PC-3 (cell line): ENCODE results near the gene GBP3. TPM values are rescaled to one million over a fixed set of nuclear protein-coding genes. Genes with fewer than 3 reads are reported as not detected.
"Not testable (repeated sequence)": the region's sequence is repeated elsewhere in the genome, so short reads cannot be mapped to it uniquely, and the experiment has no call there.

Experiments
- ATAC-seq: fragments of 200-7000 bp; cut with Tn5 transposase; 2 replicates; pipeline ENCODE4 v1.9.1; 2020; ENCODE audit warnings: mild to moderate bottlenecking, moderate library complexity
- BruUV-seq: library from RNA; stranded (reverse); fragments of 400-500 nt; replicated peaks from 2 replicates; lab custom pipeline; 2021; lab: Mats Ljungman, UMichigan
- CTCF ChIA-PET: fragments of 300-600 bp; sonication (Branson Sonifier 250); formaldehyde crosslinking; loops from one replicate; lab custom pipeline; 2022; ENCODE audit warnings: antibody characterized with exemption; lab: Charles Lee
- POLR2A ChIA-PET: fragments of 300-600 bp; sonication (Branson Sonifier 250); formaldehyde crosslinking; loops from one replicate; lab custom pipeline; 2022; ENCODE audit warnings: antibody characterized with exemption; ENCODE audit not compliant: unreplicated experiment; lab: Charles Lee
- DNase-seq: peaks from one replicate; pipeline ENCODE4 v3.0.0-alpha.2; 2015
- H2AFZ ChIP-seq: fragments of 300-600 bp; sonication (generic); 2 replicates; pipeline ENCODE4 v1.6.0; 2016; ENCODE audit warnings: antibody characterized with exemption, low read length
- H3F3A ChIP-seq: fragments of 300-600 bp; sonication (generic); one replicate; pipeline ENCODE4 v1.6.0; 2017; ENCODE audit warnings: antibody characterized with exemption, low read length, control low read depth, mild to moderate bottlenecking; ENCODE audit not compliant: unreplicated experiment
- H3K27ac ChIP-seq: fragments of 300-600 bp; sonication (generic); 2 replicates; pipeline ENCODE4 v1.5.1; 2016; ENCODE audit warnings: mild to moderate bottlenecking, low read length
- H3K27me3 ChIP-seq: fragments of 300-600 bp; sonication (generic); 2 replicates; pipeline ENCODE4 v1.6.1; 2016; ENCODE audit warnings: low read length, mixed read lengths
- H3K36me3 ChIP-seq: fragments of 300-600 bp; sonication (generic); 2 replicates; pipeline ENCODE4 v1.6.1; 2016; ENCODE audit warnings: low read depth, mixed run types, low read length, mixed read lengths
- H3K4me1 ChIP-seq: fragments of 300-600 bp; sonication (generic); 2 replicates; pipeline ENCODE4 v1.5.1; 2016; ENCODE audit warnings: low read length; ENCODE audit not compliant: insufficient read depth
- H3K4me2 ChIP-seq: fragments of 300-600 bp; sonication (generic); 2 replicates; pipeline ENCODE4 v1.6.0; 2016; ENCODE audit warnings: low read length
- H3K4me3 ChIP-seq: fragments of 300-600 bp; sonication (generic); 2 replicates; pipeline ENCODE4 v1.5.1; 2016; ENCODE audit warnings: mild to moderate bottlenecking, low read length, mixed read lengths
- H3K79me2 ChIP-seq: fragments of 300-600 bp; sonication (generic); 2 replicates; pipeline ENCODE4 v1.6.1; 2017; ENCODE audit warnings: low read length, mixed read lengths
- H3K9ac ChIP-seq: fragments of 300-600 bp; sonication (generic); 2 replicates; pipeline ENCODE4 v1.6.0; 2016; ENCODE audit warnings: mild to moderate bottlenecking, low read length
- H3K9me2 ChIP-seq: fragments of 300-600 bp; sonication (generic); replicated peaks from 2 replicates; pipeline ENCODE4 v1.6.1; 2016; ENCODE audit warnings: mixed run types, low read length, mixed read lengths
- H3K9me3 ChIP-seq: fragments of 300-600 bp; sonication (generic); 2 replicates; pipeline ENCODE4 v1.6.1; 2016; ENCODE audit warnings: low read length, mixed read lengths
- H4K20me1 ChIP-seq: fragments of 300-600 bp; sonication (generic); 2 replicates; pipeline ENCODE4 v1.6.1; 2016; ENCODE audit warnings: low read length, mixed read lengths
- EZH2 ChIP-seq: fragments of 300-600 bp; sonication (generic); IDR thresholded peaks from one replicate; pipeline ENCODE4 v1.6.1; 2017; ENCODE audit warnings: antibody characterized with exemption, mild to moderate bottlenecking, low read length; ENCODE audit not compliant: unreplicated experiment
- EZH2phosphoT487 ChIP-seq: fragments of 300-600 bp; sonication (generic); IDR thresholded peaks from 2 replicates; pipeline ENCODE4 v1.6.1; 2018; ENCODE audit warnings: mild to moderate bottlenecking, antibody characterized with exemption, low read length, borderline replicate concordance
- intact Hi-C: fragments of 100-400 bp; cut with micrococcal nuclease; formaldehyde crosslinking; loops from 2 replicates; pipeline ENCODE4 v1.9.0; 2023
- total RNA-seq: library from RNA; depleted of rRNA; stranded (reverse); fragments of >200 nt; gene quantifications from 2 replicates; pipeline ENCODE4 v1.2.3, GENCODE V29; 2014
- TF ChIP-seq, protein P1 (sequence below): fragments of 300-600 bp; sonication (generic); conservative IDR thresholded peaks from 2 replicates; pipeline ENCODE4 v1.5.1; 2017; ENCODE audit warnings: antibody characterized with exemption, low read depth, mild to moderate bottlenecking, low read length

The GBP3 gene
- total RNA-seq, 1 experiment from 2014 or later, result 23.3 TPM

DNA sequence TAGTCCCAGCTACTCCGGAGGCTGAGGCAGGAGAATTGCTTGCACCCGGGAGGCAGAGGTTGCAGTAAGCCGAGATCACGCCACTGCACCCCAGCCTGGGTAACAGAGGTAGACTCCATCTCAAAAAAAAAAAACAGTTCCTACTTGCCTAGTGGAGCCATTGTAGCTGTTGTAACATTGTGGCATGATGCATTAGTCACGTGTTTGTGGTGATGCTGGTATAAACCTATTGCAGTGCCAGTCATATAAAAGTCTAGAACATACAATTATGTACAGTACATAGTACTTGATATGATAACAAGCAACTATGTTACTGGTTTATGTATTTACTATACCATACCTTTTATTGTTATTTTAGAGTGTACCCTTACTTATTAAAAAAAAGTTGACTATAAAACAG lies 46.4 kb downstream of the GBP3 start:
- peaks cover 9% of the 10 kb centered on the region for H3K4me1 ChIP-seq
- ATAC-seq (no peak), DNase-seq (no peak)
- no peak overlapping the region for H3K4me3 ChIP-seq
- H3K27ac ChIP-seq, result no peak overlapping the region
- 0 out of 2 replicates have a peak, but pooled peaks cover 3% of the 10 kb centered on the region for H3K79me2 ChIP-seq
- H3K9ac ChIP-seq, result no peak overlapping the region
- no peak overlapping the region for H3K4me2 ChIP-seq
- no peaks in the 10 kb centered on the region for H4K20me1 ChIP-seq
- H3K9me2 ChIP-seq, result no peaks in the 10 kb centered on the region
- no peaks in the 10 kb centered on the region for H3K36me3 ChIP-seq
- TF ChIP-seq EZH2phosphoT487 (no peak), EZH2 (no peak)
- TF ChIP-seq, protein P1, sequence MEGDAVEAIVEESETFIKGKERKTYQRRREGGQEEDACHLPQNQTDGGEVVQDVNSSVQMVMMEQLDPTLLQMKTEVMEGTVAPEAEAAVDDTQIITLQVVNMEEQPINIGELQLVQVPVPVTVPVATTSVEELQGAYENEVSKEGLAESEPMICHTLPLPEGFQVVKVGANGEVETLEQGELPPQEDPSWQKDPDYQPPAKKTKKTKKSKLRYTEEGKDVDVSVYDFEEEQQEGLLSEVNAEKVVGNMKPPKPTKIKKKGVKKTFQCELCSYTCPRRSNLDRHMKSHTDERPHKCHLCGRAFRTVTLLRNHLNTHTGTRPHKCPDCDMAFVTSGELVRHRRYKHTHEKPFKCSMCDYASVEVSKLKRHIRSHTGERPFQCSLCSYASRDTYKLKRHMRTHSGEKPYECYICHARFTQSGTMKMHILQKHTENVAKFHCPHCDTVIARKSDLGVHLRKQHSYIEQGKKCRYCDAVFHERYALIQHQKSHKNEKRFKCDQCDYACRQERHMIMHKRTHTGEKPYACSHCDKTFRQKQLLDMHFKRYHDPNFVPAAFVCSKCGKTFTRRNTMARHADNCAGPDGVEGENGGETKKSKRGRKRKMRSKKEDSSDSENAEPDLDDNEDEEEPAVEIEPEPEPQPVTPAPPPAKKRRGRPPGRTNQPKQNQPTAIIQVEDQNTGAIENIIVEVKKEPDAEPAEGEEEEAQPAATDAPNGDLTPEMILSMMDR, result no peak
- no TSS peak for BruUV-seq
- intact Hi-C loops, result no loop called here
- no peaks in the 10 kb centered on the region for H3F3A ChIP-seq
- POLR2A ChIA-PET, result no interaction called here
- H2AFZ ChIP-seq, result no peak overlapping the region
- H3K27me3 ChIP-seq, result no peaks in the 10 kb centered on the region
- H3K9me3 ChIP-seq, result no peaks in the 10 kb centered on the region
- CTCF ChIA-PET, result no interaction called here

DNA sequence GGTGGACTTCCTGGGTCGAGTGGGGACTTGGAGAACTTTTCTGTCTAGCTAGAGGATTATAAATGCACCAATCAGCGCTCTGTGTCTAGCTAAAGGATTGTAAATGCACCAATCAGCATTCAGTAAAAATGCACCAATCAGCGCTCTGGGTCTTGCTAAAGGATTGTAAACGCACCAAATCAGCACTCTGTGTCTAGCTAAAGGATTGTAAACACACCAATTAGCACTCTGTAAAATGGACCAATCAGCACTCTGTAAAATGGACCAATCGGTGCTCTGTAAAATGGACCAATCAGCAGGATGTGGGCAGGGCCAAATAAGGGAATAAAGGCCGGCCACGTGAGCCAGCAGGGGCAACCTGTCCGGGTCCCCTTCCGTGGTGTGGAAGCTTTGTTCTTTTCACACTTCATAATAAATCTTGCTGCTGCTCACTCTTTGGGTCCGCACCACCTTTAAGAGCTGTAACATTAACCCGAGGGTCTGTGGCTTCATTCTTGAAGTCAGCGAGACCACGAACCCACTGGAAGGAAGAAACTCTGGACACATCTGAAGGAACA lies 48.0 kb downstream of the GBP3 start:
- H3K27me3 ChIP-seq, H2AFZ ChIP-seq, H4K20me1 ChIP-seq, H3K27ac ChIP-seq, H3K4me1 ChIP-seq, H3K9ac ChIP-seq, H3K4me3 ChIP-seq, H3K36me3 ChIP-seq, H3K4me2 ChIP-seq, H3K9me2 ChIP-seq, POLR2A ChIA-PET, BruUV-seq, H3K9me3 ChIP-seq, ATAC-seq, H3F3A ChIP-seq, DNase-seq, H3K79me2 ChIP-seq: not testable (repeated sequence)
- intact Hi-C loops, result loop anchor here (5.0 kb wide), 1 partner anchor 37 kb away; no protein-coding TSS in a partner anchor
- CTCF ChIA-PET, result interaction anchor here (0.7 kb wide), 1 partner anchor 13 kb away, joined by 13 read pairs; no protein-coding TSS in a partner anchor

DNA sequence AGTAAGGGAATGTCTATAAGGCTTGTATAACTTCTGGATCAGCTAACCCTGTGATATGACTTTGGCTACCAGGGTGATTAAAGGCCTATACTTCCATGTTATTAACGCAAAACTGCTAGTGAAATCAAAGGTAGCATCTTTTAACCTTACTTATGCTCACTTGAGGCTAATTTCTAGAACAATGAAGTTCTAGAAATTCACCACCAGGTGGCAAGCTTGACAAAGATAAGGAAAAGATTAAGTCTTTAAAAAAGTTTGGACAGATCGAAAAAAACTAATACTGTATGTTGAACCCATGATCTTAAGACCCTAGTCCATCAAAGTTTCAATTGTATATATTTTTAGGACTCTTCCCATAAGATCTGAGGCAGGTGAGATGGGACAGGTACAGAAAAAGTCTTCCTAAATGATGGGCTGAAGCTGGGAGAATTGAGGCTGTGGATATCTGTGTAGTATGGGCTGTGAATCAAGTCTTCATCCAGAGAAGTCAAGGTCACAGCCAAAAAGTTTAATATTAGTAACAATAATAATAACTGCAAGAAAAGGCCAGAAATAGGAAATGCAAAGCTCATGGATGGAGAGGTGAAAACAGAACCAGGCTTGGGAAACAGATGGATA lies 49.0 kb downstream of the GBP3 start:
- Histone ChIP-seq H3K79me2 (no peaks in the 10 kb centered on the region), H3K9ac (no peak overlapping the region), H4K20me1 (no peaks in the 10 kb centered on the region), H3K4me3 (no peak overlapping the region), H3K27ac (no peak overlapping the region), H3K9me2 (no peaks in the 10 kb centered on the region), H2AFZ (no peak overlapping the region), H3K36me3 (no peaks in the 10 kb centered on the region), H3K4me1 (no peaks in the 10 kb centered on the region), H3K4me2 (no peak overlapping the region), H3F3A (no peaks in the 10 kb centered on the region), H3K9me3 (no peaks in the 10 kb centered on the region), H3K27me3 (no peaks in the 10 kb centered on the region)
- no TSS peak for BruUV-seq
- intact Hi-C loops, result loop anchor here (1.0 to 5.0 kb wide), 2 partner anchors 36 to 385 kb away; no protein-coding TSS in a partner anchor
- ATAC-seq (0 out of 2 replicates have a peak, but pooled peaks have one; percentile 29), DNase-seq (peak; percentile 71)
- TF ChIP-seq EZH2phosphoT487, result no peak
- TF ChIP-seq, protein P1, result peak; percentile 82
- ChIA-PET POLR2A (no interaction called here), CTCF (no interaction called here)
